Ishikawa (cell line): ENCODE data around the gene BICDL2.

Source experiments
- CEBPB ChIP-seq: IDR thresholded peaks from 2 replicates; pipeline ENCODE4 v1.6.1; 2012
- EP300 ChIP-seq: IDR thresholded peaks from 2 replicates; pipeline ENCODE4 v1.6.1; 2012; ENCODE audit warnings: borderline replicate concordance
- MAX ChIP-seq: IDR thresholded peaks from 2 replicates; pipeline ENCODE4 v1.6.1; 2012
- RAD21 ChIP-seq: IDR thresholded peaks from 2 replicates; pipeline ENCODE4 v1.6.1; 2012; ENCODE audit warnings: low read depth
- TCF12 ChIP-seq: IDR thresholded peaks from 2 replicates; pipeline ENCODE4 v1.6.1; 2012; ENCODE audit warnings: low read depth
- USF1 ChIP-seq: IDR thresholded peaks from 2 replicates; pipeline ENCODE4 v1.6.1; 2012
- YY1 ChIP-seq: IDR thresholded peaks from 2 replicates; pipeline ENCODE4 v1.6.1; 2012; ENCODE audit warnings: low read depth

GRCh38 chr16:3066440-3066748, 29.6 kb upstream of the BICDL2 start:
- TF ChIP-seq RAD21 (no peak), EP300 (no peak), YY1 (no peak), USF1 (no peak), TCF12 (no peak), MAX (no peak), CEBPB (no peak)
